ENCODE results near the gene SDC4. TPM values are rescaled to one million over a fixed set of nuclear protein-coding genes. Genes with fewer than 3 reads are reported as not detected.
A peak's percentile ranks its signal among the peaks of the same experiment; 100 is the strongest.

The SDC4 gene
- total and polyA plus RNA-seq, 9 of the 15 experiments (the other 6 are each of a cell fraction or from before 2014, with no cell fraction given), result 2.1 to 10.7 (median 6.3) TPM

DNA sequence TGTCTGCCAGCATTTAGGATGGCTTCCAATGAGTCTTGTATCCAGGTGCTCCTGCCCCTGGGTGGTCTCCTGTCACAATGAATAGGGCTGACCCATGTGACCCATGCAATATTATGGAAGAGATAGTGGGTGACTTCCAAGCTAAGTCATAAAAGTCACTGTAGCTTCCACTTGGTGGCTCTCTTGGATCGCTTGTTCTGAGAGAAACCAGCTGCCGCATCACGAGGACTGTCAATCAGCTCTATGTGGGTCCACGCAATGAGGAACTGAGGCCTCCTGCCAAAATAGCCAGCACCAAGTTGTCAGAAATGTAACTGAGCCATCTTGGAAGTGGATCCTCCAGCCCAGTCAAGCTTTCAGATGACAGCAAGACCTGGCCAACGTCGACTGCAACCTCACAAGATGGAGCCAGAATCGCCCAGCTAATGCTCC is 25.3 kb downstream of the SDC4 start (continued):
- TF ChIP-seq, protein P1, sequence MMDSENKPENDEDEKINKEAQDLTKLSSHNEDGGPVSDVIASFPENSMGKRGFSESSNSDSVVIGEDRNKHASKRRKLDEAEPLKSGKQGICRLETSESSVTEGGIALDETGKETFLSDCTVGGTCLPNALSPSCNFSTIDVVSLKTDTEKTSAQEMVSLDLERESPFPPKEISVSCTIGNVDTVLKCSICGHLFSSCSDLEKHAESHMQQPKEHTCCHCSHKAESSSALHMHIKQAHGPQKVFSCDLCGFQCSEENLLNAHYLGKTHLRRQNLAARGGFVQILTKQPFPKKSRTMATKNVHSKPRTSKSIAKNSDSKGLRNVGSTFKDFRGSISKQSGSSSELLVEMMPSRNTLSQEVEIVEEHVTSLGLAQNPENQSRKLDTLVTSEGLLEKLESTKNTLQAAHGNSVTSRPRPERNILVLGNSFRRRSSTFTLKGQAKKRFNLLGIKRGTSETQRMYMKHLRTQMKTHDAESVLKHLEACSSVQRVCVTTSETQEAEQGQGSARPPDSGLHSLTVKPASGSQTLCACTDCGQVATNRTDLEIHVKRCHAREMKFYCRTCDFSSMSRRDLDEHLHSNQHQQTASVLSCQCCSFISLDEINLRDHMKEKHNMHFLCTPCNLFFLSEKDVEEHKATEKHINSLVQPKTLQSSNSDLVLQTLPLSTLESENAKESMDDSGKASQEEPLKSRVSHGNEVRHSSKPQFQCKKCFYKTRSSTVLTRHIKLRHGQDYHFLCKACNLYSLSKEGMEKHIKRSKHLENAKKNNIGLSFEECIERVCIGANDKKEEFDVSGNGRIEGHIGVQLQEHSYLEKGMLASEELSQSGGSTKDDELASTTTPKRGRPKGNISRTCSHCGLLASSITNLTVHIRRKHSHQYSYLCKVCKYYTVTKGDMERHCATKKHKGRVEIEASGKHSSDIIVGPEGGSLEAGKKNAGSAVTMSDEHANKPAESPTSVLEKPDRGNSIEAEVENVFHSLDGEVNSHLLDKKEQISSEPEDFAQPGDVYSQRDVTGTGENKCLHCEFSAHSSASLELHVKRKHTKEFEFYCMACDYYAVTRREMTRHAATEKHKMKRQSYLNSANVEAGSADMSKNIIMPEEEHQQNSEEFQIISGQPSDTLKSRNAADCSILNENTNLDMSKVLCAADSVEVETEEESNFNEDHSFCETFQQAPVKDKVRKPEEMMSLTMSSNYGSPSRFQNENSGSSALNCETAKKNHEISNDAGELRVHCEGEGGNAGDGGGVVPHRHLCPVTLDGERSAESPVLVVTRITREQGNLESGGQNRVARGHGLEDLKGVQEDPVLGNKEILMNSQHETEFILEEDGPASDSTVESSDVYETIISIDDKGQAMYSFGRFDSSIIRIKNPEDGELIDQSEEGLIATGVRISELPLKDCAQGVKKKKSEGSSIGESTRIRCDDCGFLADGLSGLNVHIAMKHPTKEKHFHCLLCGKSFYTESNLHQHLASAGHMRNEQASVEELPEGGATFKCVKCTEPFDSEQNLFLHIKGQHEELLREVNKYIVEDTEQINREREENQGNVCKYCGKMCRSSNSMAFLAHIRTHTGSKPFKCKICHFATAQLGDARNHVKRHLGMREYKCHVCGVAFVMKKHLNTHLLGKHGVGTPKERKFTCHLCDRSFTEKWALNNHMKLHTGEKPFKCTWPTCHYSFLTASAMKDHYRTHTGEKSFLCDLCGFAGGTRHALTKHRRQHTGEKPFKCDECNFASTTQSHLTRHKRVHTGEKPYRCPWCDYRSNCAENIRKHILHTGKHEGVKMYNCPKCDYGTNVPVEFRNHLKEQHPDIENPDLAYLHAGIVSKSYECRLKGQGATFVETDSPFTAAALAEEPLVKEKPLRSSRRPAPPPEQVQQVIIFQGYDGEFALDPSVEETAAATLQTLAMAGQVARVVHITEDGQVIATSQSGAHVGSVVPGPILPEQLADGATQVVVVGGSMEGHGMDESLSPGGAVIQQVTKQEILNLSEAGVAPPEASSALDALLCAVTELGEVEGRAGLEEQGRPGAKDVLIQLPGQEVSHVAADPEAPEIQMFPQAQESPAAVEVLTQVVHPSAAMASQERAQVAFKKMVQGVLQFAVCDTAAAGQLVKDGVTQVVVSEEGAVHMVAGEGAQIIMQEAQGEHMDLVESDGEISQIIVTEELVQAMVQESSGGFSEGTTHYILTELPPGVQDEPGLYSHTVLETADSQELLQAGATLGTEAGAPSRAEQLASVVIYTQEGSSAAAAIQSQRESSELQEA (IDR thresholded peaks at IDR 0.05; ENCODE audit: low read depth), result no peak
- TF ChIP-seq SLC30A9 (CRISPR knock-in tag; IDR thresholded peaks at IDR 0.05) (no peak), ETV5 (CRISPR knock-in tag; IDR thresholded peaks at IDR 0.05; ENCODE audit: low read depth) (no peak), NR4A1 (CRISPR knock-in tag; IDR thresholded peaks at IDR 0.05) (no peak), NR4A1 (tag; IDR thresholded peaks at IDR 0.05) (peak; percentile 89; the same call in 1 of the 2 replicates), CBX2 (IDR thresholded peaks at IDR 0.05; ENCODE audit: insufficient read depth, low read length, poor library complexity, severe bottlenecking) (no peak), TCF7L2 (IDR thresholded peaks at IDR 0.05; ENCODE audit: low read depth, low read length) (no peak), NFRKB (IDR thresholded peaks at IDR 0.05; ENCODE audit: low read depth) (no peak), ZNF41 (CRISPR knock-in tag; conservative IDR thresholded peaks at IDR 0.05) (0 out of 2 replicates have a peak, but pooled peaks have one; percentile 53), TSC22D4 (tag; IDR thresholded peaks at IDR 0.05) (no peak), ZBED1 (IDR thresholded peaks at IDR 0.05) (no peak)
- TF ChIP-seq, protein P2, sequence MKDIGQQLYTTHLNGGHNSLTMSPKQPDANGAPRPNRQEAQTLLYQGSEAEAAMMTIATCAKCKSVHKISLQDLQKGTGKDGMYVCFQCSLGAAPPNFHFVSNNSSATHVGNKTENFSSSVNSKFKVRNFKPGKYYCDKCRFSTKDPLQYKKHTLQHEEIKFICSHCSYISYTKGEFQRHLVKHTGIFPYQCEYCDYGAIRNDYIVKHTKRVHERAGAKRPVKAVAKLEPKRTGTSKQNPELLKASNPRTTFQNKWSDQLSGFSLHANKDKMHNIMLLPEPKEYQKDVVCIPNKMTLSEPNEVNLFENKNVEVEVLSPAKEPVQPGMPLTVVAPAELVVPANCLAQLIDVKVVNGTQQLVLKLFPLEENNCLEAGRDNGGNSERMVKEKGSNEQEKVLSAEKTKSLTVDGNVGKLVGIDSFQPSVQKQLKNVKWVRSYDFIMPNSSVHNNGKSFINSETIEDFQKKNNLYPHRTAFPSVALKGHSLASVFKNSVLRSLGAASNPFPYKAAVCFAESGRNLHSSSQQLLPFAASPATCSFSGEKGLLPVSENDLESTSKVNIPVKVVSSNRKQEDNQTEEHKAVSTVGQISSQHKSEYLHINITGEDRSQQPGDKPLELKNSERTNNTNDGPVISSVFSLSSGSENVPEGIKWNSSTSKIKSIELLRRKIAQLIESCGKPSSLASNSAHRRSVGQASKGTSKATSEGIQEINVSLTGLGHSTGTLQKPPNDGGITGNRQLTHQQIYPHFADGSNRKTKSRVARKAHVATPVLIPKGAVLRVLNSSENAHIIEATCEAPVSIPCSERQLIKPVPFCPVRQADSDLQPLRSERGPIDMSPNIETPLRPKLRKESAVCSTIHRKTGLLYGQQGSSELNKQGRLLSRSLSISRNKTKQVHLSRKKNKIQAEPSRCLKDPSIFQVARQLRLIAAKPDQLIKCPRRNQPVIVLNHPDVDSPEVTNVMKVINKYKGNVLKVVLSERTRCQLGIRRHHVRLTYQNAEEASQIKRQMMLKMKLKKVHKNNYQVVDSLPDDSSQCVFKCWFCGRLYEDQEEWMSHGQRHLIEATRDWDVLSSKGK (CRISPR knock-in tag; IDR thresholded peaks at IDR 0.05), result no peak
- TF ChIP-seq, protein P3, sequence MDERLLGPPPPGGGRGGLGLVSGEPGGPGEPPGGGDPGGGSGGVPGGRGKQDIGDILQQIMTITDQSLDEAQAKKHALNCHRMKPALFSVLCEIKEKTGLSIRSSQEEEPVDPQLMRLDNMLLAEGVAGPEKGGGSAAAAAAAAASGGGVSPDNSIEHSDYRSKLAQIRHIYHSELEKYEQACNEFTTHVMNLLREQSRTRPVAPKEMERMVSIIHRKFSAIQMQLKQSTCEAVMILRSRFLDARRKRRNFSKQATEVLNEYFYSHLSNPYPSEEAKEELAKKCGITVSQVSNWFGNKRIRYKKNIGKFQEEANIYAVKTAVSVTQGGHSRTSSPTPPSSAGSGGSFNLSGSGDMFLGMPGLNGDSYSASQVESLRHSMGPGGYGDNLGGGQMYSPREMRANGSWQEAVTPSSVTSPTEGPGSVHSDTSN (CRISPR knock-in tag; IDR thresholded peaks at IDR 0.05; ENCODE audit: low read depth), result peak; percentile 76
- TF ChIP-seq, protein P3 (tag; conservative IDR thresholded peaks at IDR 0.05; ENCODE audit: low read depth), result peak; percentile 95
- TF ChIP-seq, protein P4, sequence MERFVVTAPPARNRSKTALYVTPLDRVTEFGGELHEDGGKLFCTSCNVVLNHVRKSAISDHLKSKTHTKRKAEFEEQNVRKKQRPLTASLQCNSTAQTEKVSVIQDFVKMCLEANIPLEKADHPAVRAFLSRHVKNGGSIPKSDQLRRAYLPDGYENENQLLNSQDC (CRISPR knock-in tag; IDR thresholded peaks at IDR 0.05), result no peak

All from K562 (cell line).